Trophoblast cell (in vitro differentiated cells and primary cell): Measurements from ENCODE around the gene BDH2.

Source experiments
- DNase-seq, 2 donors: peaks; one replicate each; pipeline ENCODE4 v3.0.0-alpha.2; 2016
- H2AFZ ChIP-seq: 2 replicates; pipeline ENCODE4 v1.6.1; 2013; ENCODE audit warnings: low read length, moderate library complexity, mild to moderate bottlenecking; ENCODE audit not compliant: insufficient read depth, poor library complexity
- H2AK5ac ChIP-seq: 2 replicates; pipeline ENCODE4 v1.6.1; 2013; ENCODE audit warnings: mild to moderate bottlenecking, low read length
- H2BK120ac ChIP-seq: 2 replicates; pipeline ENCODE4 v1.6.1; 2013; ENCODE audit warnings: low read length, mild to moderate bottlenecking, moderate library complexity; ENCODE audit not compliant: insufficient read depth, poor library complexity
- H2BK12ac ChIP-seq: 2 replicates; pipeline ENCODE4 v1.6.1; 2013; ENCODE audit warnings: mild to moderate bottlenecking, low read length, moderate library complexity
- H2BK5ac ChIP-seq: 2 replicates; pipeline ENCODE4 v1.6.1; 2013; ENCODE audit warnings: low read length, low read depth, moderate library complexity, mild to moderate bottlenecking; ENCODE audit not compliant: poor library complexity
- H3K14ac ChIP-seq: 2 replicates; pipeline ENCODE4 v1.6.1; 2013; ENCODE audit warnings: mild to moderate bottlenecking, low read length
- H3K18ac ChIP-seq: 2 replicates; pipeline ENCODE4 v1.6.1; 2013; ENCODE audit warnings: mild to moderate bottlenecking, low read length
- H3K23ac ChIP-seq: 2 replicates; pipeline ENCODE4 v1.6.1; 2013; ENCODE audit warnings: low read length
- H3K27ac ChIP-seq: 2 replicates; pipeline ENCODE4 v1.5.1; 2013; ENCODE audit warnings: low read depth, mild to moderate bottlenecking, inconsistent platforms, low read length, moderate library complexity
- H3K27me3 ChIP-seq: 2 replicates; pipeline ENCODE4 v1.6.1; 2013; ENCODE audit warnings: inconsistent platforms, mild to moderate bottlenecking, low read length, moderate library complexity; ENCODE audit not compliant: insufficient read depth
- H3K36me3 ChIP-seq, 2 experiments: 1 replicate in 1 of 2; 2 replicates in 1 of 2; pipeline ENCODE4 v1.6.1; 2013; ENCODE audit warnings: low read length in 2 of 2, mild to moderate bottlenecking in 2 of 2, moderate library complexity in 1 of 2; ENCODE audit not compliant: insufficient read depth in 2 of 2, control insufficient read depth in 1 of 2
- H3K4ac ChIP-seq: 2 replicates; pipeline ENCODE4 v1.6.1; 2013; ENCODE audit warnings: low read depth, mild to moderate bottlenecking, low read length, moderate library complexity
- H3K4me1 ChIP-seq, 2 experiments: 1 replicate in 1 of 2; 2 replicates in 1 of 2; pipeline ENCODE4 v1.6.1; 2013; ENCODE audit warnings: low read length in 2 of 2, mild to moderate bottlenecking in 2 of 2, moderate library complexity in 1 of 2; ENCODE audit not compliant: insufficient read depth in 2 of 2, control insufficient read depth in 1 of 2
- H3K4me2 ChIP-seq: 2 replicates; pipeline ENCODE4 v1.6.1; 2013; ENCODE audit warnings: inconsistent platforms, mild to moderate bottlenecking, low read length, moderate library complexity
- H3K4me3 ChIP-seq: 2 replicates; pipeline ENCODE4 v1.5.1; 2013; ENCODE audit warnings: mild to moderate bottlenecking, low read depth, low read length, inconsistent platforms
- H3K79me1 ChIP-seq: one replicate; pipeline ENCODE4 v1.6.1; 2013; ENCODE audit warnings: low read length
- H3K79me2 ChIP-seq: 2 replicates; pipeline ENCODE4 v1.6.1; 2013; ENCODE audit warnings: low read length, mild to moderate bottlenecking; ENCODE audit not compliant: control insufficient read depth, insufficient read depth, poor library complexity
- H3K9ac ChIP-seq: 2 replicates; pipeline ENCODE4 v1.6.1; 2013; ENCODE audit warnings: mild to moderate bottlenecking, low read length
- H3K9me3 ChIP-seq: 2 replicates; pipeline ENCODE4 v1.6.1; 2013; ENCODE audit warnings: low read depth, mild to moderate bottlenecking, control low read depth, inconsistent platforms, low read length; ENCODE audit not compliant: insufficient read depth
- H4K12ac ChIP-seq: 2 replicates; pipeline ENCODE4 v1.6.1; 2013; ENCODE audit warnings: low read depth, mild to moderate bottlenecking, low read length, moderate library complexity
- H4K8ac ChIP-seq: 2 replicates; pipeline ENCODE4 v1.6.1; 2013; ENCODE audit warnings: low read depth, mild to moderate bottlenecking, low read length, moderate library complexity
- H4K91ac ChIP-seq: one replicate; pipeline ENCODE4 v1.6.1; 2013; ENCODE audit warnings: low read depth, mild to moderate bottlenecking, low read length, moderate library complexity
- WGBS: extraction: QIAGEN DNeasy Blood & Tissue Kit; methylation state at CpG from one replicate; pipeline ENCODE4 v1.1.7; 2013; ENCODE audit warnings: missing lambda C conversion rate; ENCODE audit not compliant: insufficient read length, insufficient coverage; ENCODE audit errors: extremely low coverage; 5-methylcytosine and 5-hydroxymethylcytosine counted together

The BDH2 gene

GRCh38 chr4:103036169-103036568 is 63.5 kb downstream of the BDH2 start:
- H3K4me2 ChIP-seq, result no peak overlapping the region
- no peak for DNase-seq
- no peak overlapping the region for H2AFZ ChIP-seq
- H2BK120ac ChIP-seq, result no peak overlapping the region
- no peak overlapping the region for H3K4ac ChIP-seq
- no peak overlapping the region for H2BK12ac ChIP-seq
- no peaks in the 10 kb centered on the region for H3K9me3 ChIP-seq
- H4K12ac ChIP-seq, result no peak overlapping the region
- no peak overlapping the region for H4K91ac ChIP-seq
- no peak overlapping the region for H3K18ac ChIP-seq
- H3K14ac ChIP-seq, result no peak overlapping the region
- H3K23ac ChIP-seq, result no peak overlapping the region
- no peaks in the 10 kb centered on the region for H3K79me1 ChIP-seq
- H3K27me3 ChIP-seq, result no peaks in the 10 kb centered on the region
- H2AK5ac ChIP-seq, result no peak overlapping the region
- no peak overlapping the region for H3K9ac ChIP-seq
- H3K36me3 ChIP-seq, result no peaks in the 10 kb centered on the region
- no peak overlapping the region for H3K4me3 ChIP-seq
- H3K79me2 ChIP-seq, result no peaks in the 10 kb centered on the region
- H3K27ac ChIP-seq, result no peak overlapping the region
- WGBS, result no CpG with 5 or more reads among the region's 2 CpGs
- no peak overlapping the region for H4K8ac ChIP-seq
- no peaks in the 10 kb centered on the region for H3K4me1 ChIP-seq
- no peak overlapping the region for H2BK5ac ChIP-seq

GRCh38 chr4:103032574-103032973 is 67.1 kb downstream of the BDH2 start:
- no peaks in the 10 kb centered on the region for H3K4me1 ChIP-seq
- H3K4me3 ChIP-seq, result no peak overlapping the region
- H4K12ac ChIP-seq, result no peak overlapping the region
- no peaks in the 10 kb centered on the region for H3K9me3 ChIP-seq
- H3K79me2 ChIP-seq, result no peaks in the 10 kb centered on the region
- no peaks in the 10 kb centered on the region for H3K36me3 ChIP-seq
- H2AFZ ChIP-seq, result no peak overlapping the region
- no peak overlapping the region for H4K91ac ChIP-seq
- H3K79me1 ChIP-seq, result no peaks in the 10 kb centered on the region
- H3K23ac ChIP-seq, result no peak overlapping the region
- H3K4me2 ChIP-seq, result no peak overlapping the region
- H2BK120ac ChIP-seq, result no peak overlapping the region
- H2BK12ac ChIP-seq, result no peak overlapping the region
- no peak overlapping the region for H2AK5ac ChIP-seq
- H3K18ac ChIP-seq, result no peak overlapping the region
- no peak overlapping the region for H4K8ac ChIP-seq
- no peak overlapping the region for H3K27ac ChIP-seq
- H3K14ac ChIP-seq, result no peak overlapping the region
- no peak overlapping the region for H3K9ac ChIP-seq
- H3K27me3 ChIP-seq, result no peaks in the 10 kb centered on the region
- WGBS, result no CpG with 5 or more reads among the region's 2 CpGs
- no peak overlapping the region for H3K4ac ChIP-seq
- DNase-seq, result peak; percentile 38 to 55
- H2BK5ac ChIP-seq, result no peak overlapping the region

GRCh38 chr4:103030791-103031190 is 68.8 kb downstream of the BDH2 start:
- Histone ChIP-seq H2BK5ac (no peak overlapping the region), H2BK12ac (no peak overlapping the region), H3K36me3 (no peaks in the 10 kb centered on the region), H3K79me2 (no peaks in the 10 kb centered on the region), H3K14ac (no peak overlapping the region), H2AFZ (no peak overlapping the region), H2AK5ac (no peak overlapping the region), H3K4me3 (no peak overlapping the region), H3K23ac (no peak overlapping the region), H3K4ac (no peak overlapping the region), H3K9me3 (no peaks in the 10 kb centered on the region), H4K91ac (no peak overlapping the region), H3K27ac (no peak overlapping the region), H3K27me3 (no peaks in the 10 kb centered on the region), H3K4me2 (no peak overlapping the region), H3K9ac (no peak overlapping the region), H3K18ac (no peak overlapping the region), H4K8ac (no peak overlapping the region), H2BK120ac (no peak overlapping the region), H4K12ac (no peak overlapping the region), H3K4me1 (no peaks in the 10 kb centered on the region), H3K79me1 (no peaks in the 10 kb centered on the region)
- no CpG with 5 or more reads among the region's 3 CpGs for WGBS
- DNase-seq, result peak; percentile 1 to 54

- no peak overlapping the region for H3K9ac ChIP-seq
- H3K14ac ChIP-seq, result no peak overlapping the region
- H2BK5ac ChIP-seq, result no peak overlapping the region
- H4K12ac ChIP-seq, result no peak overlapping the region
- H3K36me3 ChIP-seq, result no peaks in the 10 kb centered on the region
- H3K4me2 ChIP-seq, result no peak overlapping the region
- H2BK12ac ChIP-seq, result no peak overlapping the region
- no peaks in the 10 kb centered on the region for H3K9me3 ChIP-seq
- no peak overlapping the region for H3K4me3 ChIP-seq
- no peak overlapping the region for H2AFZ ChIP-seq
- H3K23ac ChIP-seq, result no peak overlapping the region
- no peak overlapping the region for H2BK120ac ChIP-seq
- no peaks in the 10 kb centered on the region for H3K4me1 ChIP-seq
- no peak overlapping the region for H4K91ac ChIP-seq
- H3K18ac ChIP-seq, result no peak overlapping the region
- WGBS, result no CpG with 5 or more reads among the region's 1 CpG
- no peak overlapping the region for H3K27ac ChIP-seq
- H3K79me1 ChIP-seq, result no peaks in the 10 kb centered on the region
- H3K79me2 ChIP-seq, result no peaks in the 10 kb centered on the region
- H3K4ac ChIP-seq, result no peak overlapping the region
- H2AK5ac ChIP-seq, result no peak overlapping the region
- no peak overlapping the region for H4K8ac ChIP-seq
- no peaks in the 10 kb centered on the region for H3K27me3 ChIP-seq
- DNase-seq, result no peak
These were observed 70.3 kb downstream of the BDH2 start for GRCh38 chr4:103029300-103029699.
